ENCODE results near the gene TIAM1.

The TIAM1 gene

DNA sequence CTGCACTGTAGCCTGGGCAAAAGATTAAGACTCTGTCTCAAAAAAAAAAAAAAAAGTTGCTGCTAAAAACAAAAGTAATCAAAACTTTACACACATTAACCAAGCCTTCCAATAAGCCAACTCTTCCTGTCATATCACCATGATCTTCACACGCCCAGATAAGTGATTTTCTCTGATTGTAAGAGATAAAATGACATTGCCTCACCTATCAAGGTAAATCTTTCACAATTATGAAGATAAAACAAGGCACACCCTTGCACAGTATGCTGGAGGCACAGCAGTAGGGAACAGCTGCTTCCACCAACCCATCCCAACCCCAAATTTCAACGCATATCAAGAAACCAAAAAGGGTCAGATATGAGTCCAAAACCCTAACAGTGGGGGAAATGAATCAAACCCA, 8.8 kb upstream of the TIAM1 start:
- TF ChIP-seq, protein P1, sequence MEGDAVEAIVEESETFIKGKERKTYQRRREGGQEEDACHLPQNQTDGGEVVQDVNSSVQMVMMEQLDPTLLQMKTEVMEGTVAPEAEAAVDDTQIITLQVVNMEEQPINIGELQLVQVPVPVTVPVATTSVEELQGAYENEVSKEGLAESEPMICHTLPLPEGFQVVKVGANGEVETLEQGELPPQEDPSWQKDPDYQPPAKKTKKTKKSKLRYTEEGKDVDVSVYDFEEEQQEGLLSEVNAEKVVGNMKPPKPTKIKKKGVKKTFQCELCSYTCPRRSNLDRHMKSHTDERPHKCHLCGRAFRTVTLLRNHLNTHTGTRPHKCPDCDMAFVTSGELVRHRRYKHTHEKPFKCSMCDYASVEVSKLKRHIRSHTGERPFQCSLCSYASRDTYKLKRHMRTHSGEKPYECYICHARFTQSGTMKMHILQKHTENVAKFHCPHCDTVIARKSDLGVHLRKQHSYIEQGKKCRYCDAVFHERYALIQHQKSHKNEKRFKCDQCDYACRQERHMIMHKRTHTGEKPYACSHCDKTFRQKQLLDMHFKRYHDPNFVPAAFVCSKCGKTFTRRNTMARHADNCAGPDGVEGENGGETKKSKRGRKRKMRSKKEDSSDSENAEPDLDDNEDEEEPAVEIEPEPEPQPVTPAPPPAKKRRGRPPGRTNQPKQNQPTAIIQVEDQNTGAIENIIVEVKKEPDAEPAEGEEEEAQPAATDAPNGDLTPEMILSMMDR (IDR thresholded peaks at IDR 0.05; ENCODE audit: low read depth, low read length) = no peak
- no peak for DNase-seq (ENCODE audit: extremely low read depth, low read depth)

DNA sequence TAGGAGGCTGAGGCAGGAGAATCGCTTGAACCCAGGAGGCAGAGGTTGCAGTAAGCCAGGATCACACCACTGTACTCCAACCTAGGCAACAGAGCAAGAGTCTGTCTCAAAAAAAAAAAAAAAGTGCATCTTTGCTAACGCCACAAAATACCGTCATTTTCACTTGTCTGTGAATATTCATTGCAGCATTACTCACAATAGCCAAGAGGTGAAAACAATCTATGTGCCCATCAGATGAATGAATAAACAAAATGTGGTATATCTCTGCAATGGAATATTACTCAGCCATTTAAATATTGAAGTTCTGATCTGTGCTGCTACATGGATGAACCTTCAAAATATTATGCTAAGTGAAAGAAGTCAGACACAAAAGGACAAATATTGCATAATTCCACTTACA, 7.9 kb upstream of the TIAM1 start:
- TF ChIP-seq, protein P1 (IDR thresholded peaks at IDR 0.05; ENCODE audit: low read depth, low read length) = no peak
- DNase-seq (ENCODE audit: extremely low read depth, low read depth) = no peak

DNA sequence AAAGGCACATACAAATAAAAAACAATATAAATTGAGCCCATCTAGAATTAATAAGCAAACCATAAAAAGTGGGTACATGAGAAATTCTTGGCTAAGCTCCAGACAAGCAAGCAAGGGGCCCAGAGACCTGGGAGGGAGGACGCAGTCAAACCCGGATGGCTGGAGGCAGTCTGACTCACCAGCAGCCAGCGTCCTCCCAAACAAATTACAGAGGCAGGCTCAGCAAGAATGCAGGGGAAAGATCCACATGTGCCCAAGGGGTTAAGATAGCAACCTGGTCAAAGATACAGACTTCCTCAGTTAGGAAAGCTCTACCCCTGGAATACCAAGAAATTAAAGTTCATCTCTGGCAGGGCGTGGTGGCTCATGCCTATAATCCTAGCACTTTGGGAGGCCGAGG, 7.4 kb upstream of the TIAM1 start:
- no peak for DNase-seq (ENCODE audit: extremely low read depth, low read depth)

DNA sequence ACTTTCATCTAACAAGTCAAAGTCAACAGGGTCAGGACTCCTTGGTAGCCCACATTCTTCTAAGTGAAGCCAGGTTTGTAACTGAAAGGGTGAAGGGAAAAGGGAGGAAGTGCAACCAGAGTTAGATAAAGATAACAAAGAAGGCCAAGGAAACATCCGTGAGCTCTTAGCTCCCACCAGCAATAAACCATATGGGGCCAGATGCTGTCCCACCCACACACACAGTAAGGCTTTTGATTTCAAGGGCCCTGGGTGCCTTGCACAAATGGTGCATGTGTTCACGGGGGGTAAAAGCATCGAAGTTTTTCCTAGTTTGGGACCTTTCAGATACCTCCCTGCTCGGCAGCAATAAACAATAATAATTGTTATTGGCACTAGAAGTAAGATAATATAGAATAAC, 5.1 kb upstream of the TIAM1 start:
- TF ChIP-seq, protein P1 (IDR thresholded peaks at IDR 0.05; ENCODE audit: low read depth, low read length) = no peak

More for the DNA sequence above, 7.4 kb upstream of the TIAM1 start:
- TF ChIP-seq, protein P1 (IDR thresholded peaks at IDR 0.05; ENCODE audit: low read depth, low read length) = no peak

DNA sequence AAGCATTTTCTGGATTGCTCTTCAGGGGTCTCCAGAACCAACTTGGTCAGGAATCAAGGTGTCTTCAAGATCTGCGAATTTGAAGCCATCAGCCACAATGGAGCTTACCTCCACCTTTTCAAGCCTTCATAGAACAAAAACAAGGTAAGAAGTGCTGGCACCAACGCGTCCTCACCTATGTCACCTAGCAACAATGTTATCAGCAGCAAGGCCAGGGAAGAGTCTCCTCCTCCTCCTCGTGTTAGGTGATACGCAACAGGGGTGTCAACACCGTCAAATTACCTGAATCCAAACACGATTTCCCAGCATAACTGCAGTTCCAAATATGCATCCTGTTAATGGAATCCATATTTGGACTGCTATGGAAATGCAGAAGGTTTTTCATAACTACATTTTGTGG, 4.1 kb upstream of the TIAM1 start:
- no peak for DNase-seq (ENCODE audit: extremely low read depth, low read depth)

More for the DNA sequence above, 5.1 kb upstream of the TIAM1 start:
- DNase-seq (ENCODE audit: extremely low read depth, low read depth) = no peak

DNA sequence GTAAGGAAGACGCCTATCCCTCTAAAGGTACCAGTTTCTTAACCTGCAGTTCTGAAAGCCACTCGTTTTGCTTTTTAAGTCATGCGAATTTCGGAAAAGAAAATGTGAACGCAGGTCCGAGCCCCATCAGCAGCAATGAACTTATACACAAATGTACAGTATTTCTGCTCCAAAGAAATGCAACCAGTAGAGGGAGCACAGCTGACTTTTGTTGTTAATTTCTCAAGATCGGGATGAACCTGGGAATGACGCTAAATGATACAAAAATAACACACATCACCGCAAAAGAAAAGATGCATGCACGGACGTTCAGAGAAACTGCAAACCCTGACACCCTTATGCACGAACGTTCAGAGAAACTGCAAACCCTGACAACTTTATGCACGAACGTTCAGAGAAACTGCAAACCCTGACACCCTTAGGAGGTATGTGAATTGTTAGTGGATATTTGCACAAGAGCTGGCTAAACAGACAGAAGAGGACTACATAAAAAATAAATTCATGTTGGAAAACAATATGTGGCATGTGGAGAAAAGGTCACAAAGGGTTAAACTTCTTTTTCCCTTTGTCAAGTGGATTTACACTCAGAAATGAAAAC, 3.5 kb upstream of the TIAM1 start:
- TF ChIP-seq, protein P1 (IDR thresholded peaks at IDR 0.05; ENCODE audit: low read depth, low read length) = peak; percentile 49
- no peak for DNase-seq (ENCODE audit: extremely low read depth, low read depth)

More for the DNA sequence above, 4.1 kb upstream of the TIAM1 start:
- TF ChIP-seq, protein P1 (IDR thresholded peaks at IDR 0.05; ENCODE audit: low read depth, low read length) = no peak

DNA sequence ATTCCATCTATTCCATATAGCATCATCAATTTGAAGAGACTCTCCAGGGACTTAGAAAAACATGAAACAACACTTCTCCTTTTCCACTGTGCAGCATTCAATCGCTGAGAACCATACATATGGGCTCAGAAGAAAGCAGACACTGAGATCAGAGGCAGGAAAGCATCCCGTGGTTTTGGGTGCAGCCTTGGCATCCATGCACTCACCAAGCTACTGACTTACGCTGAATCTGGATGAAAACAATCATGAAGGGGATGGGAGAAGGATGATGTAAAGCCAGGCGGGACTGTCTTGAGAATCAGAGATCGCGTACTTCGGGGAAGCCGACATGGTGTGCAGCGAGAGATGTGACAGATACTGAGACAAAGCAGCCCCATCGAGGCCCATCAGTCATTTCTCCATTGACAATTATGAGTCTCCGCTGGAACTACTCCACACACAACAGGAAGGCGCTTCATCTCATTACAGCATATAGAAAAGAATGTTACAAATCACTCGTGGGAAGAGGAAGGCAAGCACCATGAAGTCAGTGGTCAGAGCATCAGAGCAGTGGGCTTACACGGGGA, 2.3 kb upstream of the TIAM1 start:
- DNase-seq (ENCODE audit: extremely low read depth, low read depth) = no peak
- TF ChIP-seq, protein P1 (IDR thresholded peaks at IDR 0.05; ENCODE audit: low read depth, low read length) = no peak
